ENCODE data around the gene ZNF488.

ZNF488 gene

DNA sequence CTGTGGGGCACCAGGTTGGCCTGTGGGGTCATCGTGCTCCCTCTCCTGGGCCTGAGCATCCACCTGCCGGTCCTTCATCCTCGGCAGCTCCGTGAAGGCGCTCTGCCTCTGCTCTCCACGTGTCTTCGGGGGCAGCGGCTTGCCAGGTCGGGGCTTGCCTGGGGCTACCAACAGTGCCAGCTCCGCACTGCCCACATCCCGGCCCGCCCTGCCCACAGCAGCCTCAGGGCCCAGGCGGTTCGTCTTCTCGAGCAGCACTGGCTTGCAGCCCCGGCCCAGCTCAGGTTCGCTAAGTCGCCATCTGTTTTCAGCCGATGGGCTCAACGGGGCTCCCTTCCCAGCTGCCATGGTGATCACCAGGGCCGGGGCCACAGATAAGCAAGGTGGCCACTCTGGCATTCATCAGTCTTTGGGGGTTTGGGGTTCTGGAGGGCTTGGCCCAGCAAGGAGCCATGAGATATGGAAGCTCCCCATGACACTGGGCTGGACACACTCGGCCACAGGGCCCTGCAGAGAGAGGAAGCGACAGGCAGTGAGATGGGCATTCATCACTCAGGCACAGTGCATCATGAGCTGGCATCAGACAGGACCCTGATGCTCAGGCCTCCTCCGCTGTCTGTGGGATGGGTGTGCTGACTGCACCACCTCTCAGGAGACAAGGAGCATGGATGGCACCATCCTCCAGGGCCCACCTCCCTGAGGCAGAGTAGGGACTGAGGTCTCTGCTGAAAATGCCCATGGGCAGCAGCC, 15.5 kb downstream of the ZNF488 start:
- no peaks in the 10 kb centered on the region for H3K27me3 ChIP-seq (ENCODE audit: low read depth, low read length)
- no peak overlapping the region for H3K4me3 ChIP-seq (ENCODE audit: low read depth in 1 of 2, low read length in 2 of 2)
- H3K27ac ChIP-seq (ENCODE audit: low read length): no peak overlapping the region
- H3K36me3 ChIP-seq (ENCODE audit: control insufficient read depth in 1 of 2, insufficient read depth in 2 of 2, low read length in 2 of 2): no peaks in the 10 kb centered on the region
- no peaks in the 10 kb centered on the region for H3K9me3 ChIP-seq (ENCODE audit: control insufficient read depth in 1 of 2, low read length in 2 of 2)
- no peaks in the 10 kb centered on the region for H3K4me1 ChIP-seq (ENCODE audit: control insufficient read depth in 1 of 2, insufficient read depth in 2 of 2, low read length in 2 of 2)

DNA sequence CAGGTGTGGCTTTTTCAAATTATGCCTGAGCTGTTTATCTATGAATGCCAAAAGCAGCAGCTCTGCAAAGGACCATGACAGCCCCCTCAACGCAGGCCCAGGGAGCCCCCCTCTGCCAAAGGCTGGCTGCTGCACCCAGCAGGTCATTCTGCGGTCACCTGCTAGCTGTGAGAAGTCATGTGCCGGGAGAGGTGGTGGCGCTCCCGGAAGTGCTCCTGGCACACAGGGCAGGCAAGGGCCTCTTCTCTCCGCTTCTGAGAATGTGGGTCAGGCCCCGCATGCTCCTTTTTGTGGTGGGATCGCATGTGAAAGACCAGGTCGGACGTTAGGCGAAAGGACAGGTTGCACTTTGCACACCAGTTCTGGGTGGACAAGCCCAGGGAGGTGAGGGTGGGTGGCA, 16.4 kb downstream of the ZNF488 start:
- Histone ChIP-seq H3K4me1 (ENCODE audit: control insufficient read depth in 1 of 2, insufficient read depth in 2 of 2, low read length in 2 of 2) (no peaks in the 10 kb centered on the region), H3K27me3 (ENCODE audit: low read depth, low read length) (no peaks in the 10 kb centered on the region), H3K9me3 (ENCODE audit: control insufficient read depth in 1 of 2, low read length in 2 of 2) (no peaks in the 10 kb centered on the region), H3K36me3 (ENCODE audit: control insufficient read depth in 1 of 2, insufficient read depth in 2 of 2, low read length in 2 of 2) (no peaks in the 10 kb centered on the region), H3K4me3 (ENCODE audit: low read depth in 1 of 2, low read length in 2 of 2) (no peak overlapping the region), H3K27ac (ENCODE audit: low read length) (no peak overlapping the region)

DNA sequence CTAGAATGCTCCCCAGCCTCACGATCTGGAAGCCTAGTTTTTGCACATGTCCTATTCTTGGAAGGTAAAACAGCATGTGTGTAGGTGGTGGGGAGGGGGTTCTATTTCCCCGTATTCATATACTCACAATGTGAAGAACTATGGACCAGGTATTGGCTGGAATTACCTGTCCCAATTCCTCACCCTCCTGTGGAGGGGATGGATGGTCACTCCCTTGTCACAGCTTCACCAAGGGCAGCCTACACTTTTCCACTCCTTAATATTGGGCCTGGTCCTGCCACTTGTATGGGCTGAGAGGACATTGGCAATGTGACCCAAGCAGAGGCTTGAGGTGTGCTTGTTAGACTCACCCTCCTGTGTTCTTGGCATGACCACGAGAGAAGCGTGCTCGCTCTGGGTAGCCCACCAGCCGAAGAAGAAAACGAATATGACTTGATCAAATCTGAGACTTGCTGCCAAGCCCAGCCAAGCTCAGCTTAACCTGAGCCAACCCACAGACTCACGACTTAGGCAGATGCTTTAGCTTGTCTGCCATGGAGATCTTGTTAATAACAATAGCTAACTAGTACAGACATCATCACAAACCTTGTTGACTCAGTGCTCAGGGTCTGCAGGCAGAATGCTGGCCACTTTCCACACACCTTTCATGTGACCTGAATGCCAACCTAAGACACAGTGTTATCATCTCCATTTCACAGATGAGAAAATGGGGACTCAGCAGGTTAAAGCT, 17.2 kb downstream of the ZNF488 start:
- Histone ChIP-seq H3K27ac (ENCODE audit: low read length) (no peak overlapping the region), H3K27me3 (ENCODE audit: low read depth, low read length) (no peaks in the 10 kb centered on the region), H3K9me3 (ENCODE audit: control insufficient read depth in 1 of 2, low read length in 2 of 2) (no peaks in the 10 kb centered on the region), H3K4me1 (ENCODE audit: control insufficient read depth in 1 of 2, insufficient read depth in 2 of 2, low read length in 2 of 2) (no peaks in the 10 kb centered on the region), H3K36me3 (ENCODE audit: control insufficient read depth in 1 of 2, insufficient read depth in 2 of 2, low read length in 2 of 2) (no peaks in the 10 kb centered on the region), H3K4me3 (ENCODE audit: low read depth in 1 of 2, low read length in 2 of 2) (no peak overlapping the region)

DNA sequence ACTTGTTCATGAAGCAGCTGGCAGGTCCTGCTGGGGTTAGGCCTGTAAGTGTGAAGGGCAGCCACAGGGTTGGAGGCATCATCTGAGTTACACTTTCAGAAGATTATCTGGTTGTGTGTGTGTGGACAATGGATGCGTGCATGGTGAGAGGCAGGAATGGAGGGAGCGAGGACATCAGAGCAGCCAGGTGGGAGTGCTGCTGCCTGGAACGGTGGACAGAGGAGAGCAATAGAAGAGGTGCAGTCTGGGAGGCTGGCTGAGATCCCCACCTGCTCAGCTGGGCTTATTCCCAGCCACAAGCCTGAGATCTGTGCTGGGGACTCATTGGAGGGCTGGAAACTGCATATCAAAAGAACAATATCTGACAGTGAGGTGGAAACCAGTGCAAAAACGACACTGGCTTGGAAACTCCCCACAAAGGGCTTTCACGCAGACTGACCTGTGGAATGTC, 17.9 kb downstream of the ZNF488 start:
- Histone ChIP-seq H3K27me3 (ENCODE audit: low read depth, low read length) (no peaks in the 10 kb centered on the region), H3K36me3 (ENCODE audit: control insufficient read depth in 1 of 2, insufficient read depth in 2 of 2, low read length in 2 of 2) (no peaks in the 10 kb centered on the region), H3K27ac (ENCODE audit: low read length) (no peak overlapping the region), H3K4me3 (ENCODE audit: low read depth in 1 of 2, low read length in 2 of 2) (no peak overlapping the region), H3K4me1 (ENCODE audit: control insufficient read depth in 1 of 2, insufficient read depth in 2 of 2, low read length in 2 of 2) (no peaks in the 10 kb centered on the region), H3K9me3 (ENCODE audit: control insufficient read depth in 1 of 2, low read length in 2 of 2) (no peaks in the 10 kb centered on the region)

DNA sequence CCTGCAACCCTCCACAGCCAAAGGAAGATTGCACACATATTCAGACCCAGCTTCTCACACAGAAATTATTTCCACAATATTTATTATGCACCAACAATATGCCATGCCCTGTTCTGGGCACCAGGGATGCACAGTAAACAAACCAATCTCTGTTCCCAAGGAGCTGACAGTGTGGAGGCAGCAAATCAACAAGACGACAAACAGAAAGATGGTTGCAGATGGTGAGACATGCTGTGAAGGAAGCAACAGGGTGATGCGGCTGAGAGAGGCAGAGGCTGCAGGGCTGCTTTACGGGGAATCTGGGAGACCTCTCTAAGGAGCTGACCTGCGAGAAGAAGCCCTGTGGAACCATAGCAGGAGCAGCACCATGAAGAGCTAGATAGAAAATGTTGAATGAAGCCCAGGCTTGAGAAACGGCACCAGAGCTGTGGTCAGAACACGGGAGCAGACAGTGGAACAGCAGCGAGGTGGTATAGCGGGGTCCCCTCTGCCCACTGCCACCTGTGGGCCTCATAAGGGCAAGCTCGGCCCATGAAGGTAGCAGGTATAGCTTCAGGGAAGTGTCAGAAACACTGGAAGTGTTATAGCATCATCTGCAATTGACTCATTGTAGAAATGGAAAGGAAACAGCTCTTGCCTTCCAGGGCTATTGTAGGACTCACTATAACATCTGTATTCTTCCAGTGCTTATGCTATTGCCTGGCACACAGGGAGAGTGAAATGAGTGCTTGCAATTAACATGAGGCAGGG, 18.5 kb downstream of the ZNF488 start:
- H3K27me3 ChIP-seq (ENCODE audit: low read depth, low read length): no peaks in the 10 kb centered on the region
- H3K27ac ChIP-seq (ENCODE audit: low read length): no peak overlapping the region
- no peaks in the 10 kb centered on the region for H3K9me3 ChIP-seq (ENCODE audit: control insufficient read depth in 1 of 2, low read length in 2 of 2)
- H3K4me3 ChIP-seq (ENCODE audit: low read depth in 1 of 2, low read length in 2 of 2): no peak overlapping the region
- no peaks in the 10 kb centered on the region for H3K4me1 ChIP-seq (ENCODE audit: control insufficient read depth in 1 of 2, insufficient read depth in 2 of 2, low read length in 2 of 2)
- no peaks in the 10 kb centered on the region for H3K36me3 ChIP-seq (ENCODE audit: control insufficient read depth in 1 of 2, insufficient read depth in 2 of 2, low read length in 2 of 2)

DNA sequence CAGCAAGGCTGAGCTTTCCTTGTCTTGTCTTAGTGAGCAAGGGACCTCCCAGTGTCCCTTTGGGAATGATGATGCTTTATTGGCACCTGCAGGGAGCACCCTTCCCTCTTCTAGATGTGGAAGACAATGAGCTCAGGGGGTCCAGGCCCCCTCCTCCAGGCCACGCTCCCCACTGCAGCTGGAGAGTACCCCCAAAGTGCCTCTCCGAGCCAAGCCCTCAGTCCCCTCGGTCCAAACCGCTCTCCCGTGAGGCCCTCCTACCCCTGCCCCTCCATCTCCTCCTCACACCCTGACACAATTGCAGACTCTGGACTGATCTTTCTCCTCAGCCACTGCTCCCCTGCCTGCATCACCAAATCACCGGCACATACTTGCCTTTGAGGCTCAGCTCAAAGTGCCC, 19.2 kb downstream of the ZNF488 start:
- H3K27ac ChIP-seq (ENCODE audit: low read length): no peak overlapping the region
- no peaks in the 10 kb centered on the region for H3K4me1 ChIP-seq (ENCODE audit: control insufficient read depth in 1 of 2, insufficient read depth in 2 of 2, low read length in 2 of 2)

DNA sequence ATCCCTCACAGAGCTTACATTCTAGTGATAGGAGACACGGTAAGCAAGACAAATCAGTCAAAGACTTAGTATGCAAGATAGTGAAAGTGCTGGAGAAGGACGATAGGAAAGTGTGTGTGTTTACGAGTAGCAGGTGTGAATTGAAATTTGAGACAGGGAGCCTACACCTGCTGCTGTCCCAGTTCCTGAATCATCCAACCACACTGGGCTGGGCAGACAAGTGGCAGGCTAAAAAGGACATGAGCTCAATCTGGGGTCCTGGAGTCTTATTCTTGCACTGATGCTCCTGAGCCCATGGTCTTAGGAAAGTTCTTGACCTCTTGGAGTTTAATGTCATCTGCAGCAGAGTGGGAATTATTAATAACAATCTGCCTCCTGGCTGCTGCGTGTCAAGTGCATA, 19.7 kb downstream of the ZNF488 start:
- Histone ChIP-seq H3K27ac (ENCODE audit: low read length) (no peak overlapping the region), H3K9me3 (ENCODE audit: control insufficient read depth in 1 of 2, low read length in 2 of 2) (no peaks in the 10 kb centered on the region), H3K36me3 (ENCODE audit: control insufficient read depth in 1 of 2, insufficient read depth in 2 of 2, low read length in 2 of 2) (no peaks in the 10 kb centered on the region), H3K4me1 (ENCODE audit: control insufficient read depth in 1 of 2, insufficient read depth in 2 of 2, low read length in 2 of 2) (no peaks in the 10 kb centered on the region), H3K4me3 (ENCODE audit: low read depth in 1 of 2, low read length in 2 of 2) (no peak overlapping the region), H3K27me3 (ENCODE audit: low read depth, low read length) (no peaks in the 10 kb centered on the region)

More for the DNA sequence above, 19.2 kb downstream of the ZNF488 start:
- Histone ChIP-seq H3K4me3 (ENCODE audit: low read depth in 1 of 2, low read length in 2 of 2) (no peak overlapping the region), H3K9me3 (ENCODE audit: control insufficient read depth in 1 of 2, low read length in 2 of 2) (no peaks in the 10 kb centered on the region), H3K36me3 (ENCODE audit: control insufficient read depth in 1 of 2, insufficient read depth in 2 of 2, low read length in 2 of 2) (no peaks in the 10 kb centered on the region), H3K27me3 (ENCODE audit: low read depth, low read length) (no peaks in the 10 kb centered on the region)

DNA sequence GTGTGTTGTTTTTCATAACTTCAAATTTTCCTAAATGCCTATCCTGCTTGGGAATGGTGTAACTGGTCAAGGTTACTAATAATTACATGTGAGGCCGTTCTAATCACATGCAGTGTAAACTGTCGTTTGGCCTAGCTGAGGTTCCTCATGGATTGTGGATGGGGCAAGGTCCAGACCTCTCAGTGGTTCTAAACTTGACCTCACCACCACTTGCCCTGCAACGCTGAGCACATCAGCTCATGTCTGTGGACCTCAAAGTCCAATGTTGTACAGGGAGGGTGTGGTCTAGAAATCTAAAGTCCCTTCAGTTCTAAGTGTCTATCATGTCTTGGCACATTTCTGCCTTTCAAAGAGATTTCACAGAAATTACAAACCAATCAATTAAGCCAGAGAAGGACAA, 20.3 kb downstream of the ZNF488 start:
- H3K36me3 ChIP-seq (ENCODE audit: control insufficient read depth in 1 of 2, insufficient read depth in 2 of 2, low read length in 2 of 2): no peaks in the 10 kb centered on the region
- no peaks in the 10 kb centered on the region for H3K9me3 ChIP-seq (ENCODE audit: control insufficient read depth in 1 of 2, low read length in 2 of 2)
- H3K27me3 ChIP-seq (ENCODE audit: low read depth, low read length): no peaks in the 10 kb centered on the region
- no peaks in the 10 kb centered on the region for H3K4me1 ChIP-seq (ENCODE audit: control insufficient read depth in 1 of 2, insufficient read depth in 2 of 2, low read length in 2 of 2)
- H3K4me3 ChIP-seq (ENCODE audit: low read depth in 1 of 2, low read length in 2 of 2): no peak overlapping the region
- no peak overlapping the region for H3K27ac ChIP-seq (ENCODE audit: low read length)

DNA sequence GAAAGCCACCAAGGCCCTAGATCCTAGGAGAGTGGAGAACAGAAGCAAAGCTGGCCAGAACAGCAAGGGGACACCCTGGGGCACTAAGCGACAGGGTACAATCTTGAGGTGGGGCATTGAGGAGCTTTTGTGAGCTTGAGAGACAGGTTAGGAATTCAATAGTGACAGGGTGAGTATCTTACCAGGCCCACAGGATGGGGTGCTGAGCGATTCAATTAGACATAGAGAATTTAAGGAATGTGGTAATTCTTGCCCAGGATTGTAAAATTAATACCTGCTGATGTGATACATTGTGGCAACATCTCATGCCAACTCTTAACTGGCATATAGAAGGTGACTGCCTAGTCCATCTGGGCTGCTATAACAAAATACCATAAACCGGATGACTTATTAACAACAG, 21.9 kb downstream of the ZNF488 start:
- Histone ChIP-seq H3K27me3 (ENCODE audit: low read depth, low read length) (no peaks in the 10 kb centered on the region), H3K9me3 (ENCODE audit: control insufficient read depth in 1 of 2, low read length in 2 of 2) (no peaks in the 10 kb centered on the region), H3K36me3 (ENCODE audit: control insufficient read depth in 1 of 2, insufficient read depth in 2 of 2, low read length in 2 of 2) (no peaks in the 10 kb centered on the region), H3K4me3 (ENCODE audit: low read depth in 1 of 2, low read length in 2 of 2) (no peak overlapping the region), H3K27ac (ENCODE audit: low read length) (no peak overlapping the region), H3K4me1 (ENCODE audit: control insufficient read depth in 1 of 2, insufficient read depth in 2 of 2, low read length in 2 of 2) (no peaks in the 10 kb centered on the region)

DNA sequence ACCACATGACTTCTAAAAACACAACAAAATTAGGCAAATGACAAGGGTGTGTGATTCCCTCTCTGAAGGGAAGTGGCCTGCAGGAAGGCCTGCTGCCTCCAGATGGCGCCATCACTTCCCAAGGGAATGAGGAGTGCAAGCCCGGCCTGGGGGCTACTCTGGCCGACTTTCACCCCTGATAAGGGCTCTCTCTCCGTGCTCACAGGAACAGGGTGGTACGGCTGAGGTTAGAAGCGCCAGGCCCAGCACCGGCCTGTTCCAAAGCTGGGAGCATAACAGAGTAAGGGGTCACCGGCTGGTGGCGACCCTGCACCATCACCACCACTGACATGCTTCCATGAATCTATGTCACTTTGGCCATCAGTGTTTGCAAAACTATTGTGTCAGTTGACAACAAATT, 22.8 kb downstream of the ZNF488 start:
- Histone ChIP-seq H3K27ac (ENCODE audit: low read length) (no peak overlapping the region), H3K4me1 (ENCODE audit: control insufficient read depth in 1 of 2, insufficient read depth in 2 of 2, low read length in 2 of 2) (no peaks in the 10 kb centered on the region), H3K27me3 (ENCODE audit: low read depth, low read length) (no peaks in the 10 kb centered on the region), H3K9me3 (ENCODE audit: control insufficient read depth in 1 of 2, low read length in 2 of 2) (no peaks in the 10 kb centered on the region), H3K4me3 (ENCODE audit: low read depth in 1 of 2, low read length in 2 of 2) (no peak overlapping the region), H3K36me3 (ENCODE audit: control insufficient read depth in 1 of 2, insufficient read depth in 2 of 2, low read length in 2 of 2) (no peaks in the 10 kb centered on the region)

DNA sequence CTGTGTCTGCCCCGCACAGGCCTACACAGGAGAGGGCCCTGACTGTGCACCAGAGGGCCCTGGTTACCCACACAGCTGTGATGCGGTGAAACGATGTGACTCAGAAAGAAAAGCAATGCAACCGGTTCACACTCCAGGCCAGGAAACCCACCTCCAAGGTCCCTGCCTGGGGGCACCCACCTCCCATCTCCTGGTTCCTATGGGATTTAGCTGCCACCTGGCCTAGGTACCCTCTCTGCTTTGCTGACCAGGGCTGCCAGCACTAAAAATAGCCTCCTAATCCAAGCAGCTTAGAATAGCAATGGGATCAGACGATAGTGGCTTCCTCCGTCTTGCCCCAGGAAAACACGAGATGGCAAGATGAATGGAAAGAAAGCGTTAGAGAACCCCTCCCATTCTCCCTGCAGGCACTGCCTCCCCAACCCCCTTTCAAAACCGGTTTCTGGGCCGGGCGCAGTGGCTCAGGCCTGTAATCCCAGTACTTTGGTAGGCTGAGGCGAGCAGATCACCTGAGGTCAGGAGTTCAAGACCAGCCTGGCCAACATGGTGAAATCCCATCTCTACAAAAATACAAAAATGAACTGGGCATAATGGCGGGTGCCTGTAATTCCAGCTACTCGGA, 23.6 kb downstream of the ZNF488 start:
- Histone ChIP-seq H3K36me3 (ENCODE audit: control insufficient read depth in 1 of 2, insufficient read depth in 2 of 2, low read length in 2 of 2) (no peaks in the 10 kb centered on the region), H3K27ac (ENCODE audit: low read length) (no peak overlapping the region), H3K27me3 (ENCODE audit: low read depth, low read length) (no peaks in the 10 kb centered on the region), H3K4me1 (ENCODE audit: control insufficient read depth in 1 of 2, insufficient read depth in 2 of 2, low read length in 2 of 2) (no peaks in the 10 kb centered on the region), H3K9me3 (ENCODE audit: control insufficient read depth in 1 of 2, low read length in 2 of 2) (no peaks in the 10 kb centered on the region), H3K4me3 (ENCODE audit: low read depth in 1 of 2, low read length in 2 of 2) (no peak overlapping the region)

All from muscle layer of duodenum (tissue), 2 donors.